Sigmoid colon (tissue), 7 donors: ENCODE results near the gene SLC5A4. TPM values are rescaled to one million over a fixed set of nuclear protein-coding genes. Genes with fewer than 3 reads are reported as not detected.
"Not testable (repeated sequence)": the region's sequence is repeated elsewhere in the genome, so short reads cannot be mapped to it uniquely, and the experiment has no call there.

Experiments
- DNase-seq: peaks from one replicate; pipeline ENCODE4 v3.0.0-alpha.2; 2019
- H3K27ac ChIP-seq, 4 donors: fragments of 200-600 bp; sonication (generic); one replicate each; pipeline ENCODE4 v1.5.1; 2016 to 2019; ENCODE audit warnings: mild to moderate bottlenecking in 1 of 4
- H3K27me3 ChIP-seq, 3 donors: fragments of 200-600 bp; sonication (generic); one replicate each; pipeline ENCODE4 v1.5.1; 2019; ENCODE audit warnings: mild to moderate bottlenecking in 1 of 3
- H3K36me3 ChIP-seq, 4 donors: fragments of 200-600 bp; sonication (generic); one replicate each; pipeline ENCODE4 v1.5.1; 2016 to 2019
- H3K4me1 ChIP-seq, 4 donors: fragments of 200-600 bp; sonication (generic); one replicate each; pipeline ENCODE4 v1.5.1; 2017 to 2019
- H3K4me3 ChIP-seq, 4 donors: fragments of 200-600 bp; sonication (generic); one replicate each; pipeline ENCODE4 v1.5.1; 2017 to 2019; ENCODE audit warnings: mild to moderate bottlenecking in 2 of 4, moderate library complexity in 1 of 4
- H3K9me3 ChIP-seq, 4 donors: fragments of 200-600 bp in 3 of 4; sonication (generic) in 3 of 4; one replicate each; pipeline versions ENCODE4 v1.5.1 to v1.6.1; 2013 to 2019
- EP300 ChIP-seq, 4 donors: sonication (generic); formaldehyde crosslinking; IDR thresholded peaks; one replicate each; pipeline ENCODE4 v1.6.1; 2017; ENCODE audit warnings: antibody characterized with exemption in 4 of 4
- POLR2A ChIP-seq, 2 donors: fragments of 450-650 bp; IDR thresholded peaks; one replicate each; pipeline ENCODE4 v1.6.1; 2016; ENCODE audit warnings: antibody characterized with exemption in 2 of 2, mild to moderate bottlenecking in 2 of 2, moderate library complexity in 2 of 2
- POLR2AphosphoS5 ChIP-seq, 4 donors: sonication (generic); formaldehyde crosslinking; IDR thresholded peaks; one replicate each; pipeline ENCODE4 v1.6.1; 2017; ENCODE audit warnings: antibody characterized with exemption in 4 of 4
- WGBS, 2 donors: extraction: QIAGEN DNeasy Blood & Tissue Kit; methylation state at CpG; one replicate each; pipeline ENCODE4 v1.1.7; 2013; 5-methylcytosine and 5-hydroxymethylcytosine counted together
- intact Hi-C: fragments of 100-400 bp; cut with DNase I; formaldehyde crosslinking; loops from one replicate; pipeline ENCODE4 v1.15.1; 2023
- polyA plus RNA-seq, 3 donors: library from polyadenylated mRNA; stranded (reverse); fragments of 200-250 nt; gene quantifications; one replicate each; pipeline ENCODE4 v1.2.3, GENCODE V29; 2013
- total RNA-seq, 4 donors: library from RNA; depleted of rRNA; stranded (reverse); fragments of >200 nt; gene quantifications; one replicate each; pipeline ENCODE4 v1.1.0, GENCODE V29; 2016
- TF ChIP-seq, protein P1 (sequence below), 4 experiments: fragments of 450-650 bp in 3 of 4; fragments of 200-600 bp in 1 of 4; IDR thresholded peaks; one replicate each; pipeline ENCODE4 v1.5.1; 2016 to 2019; ENCODE audit warnings: antibody characterized with exemption in 4 of 4, mild to moderate bottlenecking in 3 of 4, moderate library complexity in 2 of 4
- donor health status: healthy with polysubstance abuse.
- donor health status: Bipolar disorder and iron deficiency.
- donor health status: healthy.

Gene SLC5A4
- total and polyA plus RNA-seq, 7 donors = 0.16 to 1.1 (median 0.36) TPM; not detected in 4

DNA sequence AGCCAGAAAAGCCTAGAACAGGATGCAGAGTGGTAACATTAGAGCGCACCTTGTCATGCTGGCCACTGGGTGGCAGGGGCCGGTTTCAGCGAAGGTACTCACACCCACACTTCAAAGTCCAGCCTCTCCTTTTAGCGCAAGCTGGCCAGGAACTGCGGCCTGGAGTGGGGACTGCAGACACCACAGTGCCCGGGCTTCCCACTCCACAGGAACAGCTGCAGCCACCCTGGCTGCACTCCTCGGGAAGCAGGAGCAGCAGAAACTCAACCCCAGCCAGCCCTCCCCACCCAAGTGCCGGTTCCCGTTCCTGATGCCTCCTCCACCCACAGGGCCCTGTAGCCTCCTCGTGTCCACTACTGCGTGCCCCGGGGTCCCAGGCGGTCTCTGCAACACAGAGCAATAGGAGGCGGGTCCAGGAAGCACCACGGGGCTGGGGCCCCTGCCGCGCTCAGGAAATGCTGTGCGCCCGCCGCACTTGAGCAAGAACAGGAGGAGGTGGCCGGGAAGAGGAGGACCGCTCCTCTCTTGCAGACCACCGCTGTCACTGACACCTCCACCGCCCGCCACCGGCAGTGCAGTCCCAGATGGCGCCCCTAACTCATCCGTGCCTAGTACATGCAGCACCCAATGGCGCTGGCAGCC, 52.5 kb downstream of the SLC5A4 start:
- H3K4me3 ChIP-seq = peak overlapping the region in 1 of 4 donors; percentile 7
- H3K9me3 ChIP-seq = no peaks in the 10 kb centered on the region
- TF ChIP-seq POLR2A (IDR thresholded peaks at IDR 0.05) (no peak), POLR2AphosphoS5 (IDR thresholded peaks at IDR 0.05) (no peak)
- TF ChIP-seq, protein P1, sequence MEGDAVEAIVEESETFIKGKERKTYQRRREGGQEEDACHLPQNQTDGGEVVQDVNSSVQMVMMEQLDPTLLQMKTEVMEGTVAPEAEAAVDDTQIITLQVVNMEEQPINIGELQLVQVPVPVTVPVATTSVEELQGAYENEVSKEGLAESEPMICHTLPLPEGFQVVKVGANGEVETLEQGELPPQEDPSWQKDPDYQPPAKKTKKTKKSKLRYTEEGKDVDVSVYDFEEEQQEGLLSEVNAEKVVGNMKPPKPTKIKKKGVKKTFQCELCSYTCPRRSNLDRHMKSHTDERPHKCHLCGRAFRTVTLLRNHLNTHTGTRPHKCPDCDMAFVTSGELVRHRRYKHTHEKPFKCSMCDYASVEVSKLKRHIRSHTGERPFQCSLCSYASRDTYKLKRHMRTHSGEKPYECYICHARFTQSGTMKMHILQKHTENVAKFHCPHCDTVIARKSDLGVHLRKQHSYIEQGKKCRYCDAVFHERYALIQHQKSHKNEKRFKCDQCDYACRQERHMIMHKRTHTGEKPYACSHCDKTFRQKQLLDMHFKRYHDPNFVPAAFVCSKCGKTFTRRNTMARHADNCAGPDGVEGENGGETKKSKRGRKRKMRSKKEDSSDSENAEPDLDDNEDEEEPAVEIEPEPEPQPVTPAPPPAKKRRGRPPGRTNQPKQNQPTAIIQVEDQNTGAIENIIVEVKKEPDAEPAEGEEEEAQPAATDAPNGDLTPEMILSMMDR (IDR thresholded peaks at IDR 0.05) = peak in 2 of 4 experiments; percentile 9 to 35
- no peak overlapping the region for H3K27ac ChIP-seq
- 12 to 18% methylated on average over 29 of the region's 29 CpGs for WGBS, 2 donors
- H3K27me3 ChIP-seq = peaks cover 12 to 50% (median 20%) of the 10 kb centered on the region in 3 donors
- intact Hi-C loops = no loop called here
- no peak for DNase-seq
- peaks cover 0 to 16% (median 7%) of the 10 kb centered on the region in 4 donors for H3K4me1 ChIP-seq
- no peaks in the 10 kb centered on the region for H3K36me3 ChIP-seq

DNA sequence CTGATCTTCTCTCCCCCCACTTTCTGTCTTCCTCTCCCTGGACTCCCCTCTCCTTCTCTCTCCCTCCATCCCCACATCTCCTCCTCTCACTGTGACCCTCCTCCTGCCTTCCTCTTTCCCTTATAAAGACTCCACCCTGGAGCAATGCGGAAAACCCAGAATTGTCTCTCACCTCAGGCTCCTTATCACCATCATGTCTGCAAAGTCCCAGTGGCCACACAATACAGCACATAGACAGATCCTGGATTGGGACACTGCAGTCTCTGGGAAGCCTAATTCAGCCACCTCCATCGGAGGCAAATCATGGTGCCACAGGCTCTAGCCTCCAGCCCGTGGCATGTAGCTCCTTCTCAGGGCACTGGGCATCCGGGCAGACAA, 53.0 kb downstream of the SLC5A4 start:
- no peaks in the 10 kb centered on the region for H3K36me3 ChIP-seq
- peaks cover 0 to 16% (median 7%) of the 10 kb centered on the region in 4 donors for H3K4me1 ChIP-seq
- DNase-seq = no peak
- H3K27me3 ChIP-seq = peaks cover 12 to 52% (median 22%) of the 10 kb centered on the region in 3 donors
- TF ChIP-seq, protein P1 (IDR thresholded peaks at IDR 0.05) = no peak
- TF ChIP-seq POLR2A (IDR thresholded peaks at IDR 0.05) = no peak
- no peak for TF ChIP-seq EP300 (IDR thresholded peaks at IDR 0.05)
- TF ChIP-seq POLR2AphosphoS5 (IDR thresholded peaks at IDR 0.05) = no peak
- 18 to 27% methylated on average over 4 of the region's 4 CpGs for WGBS, 2 donors
- intact Hi-C loops = no loop called here
- H3K9me3 ChIP-seq = no peaks in the 10 kb centered on the region
- no peak overlapping the region for H3K27ac ChIP-seq
- H3K4me3 ChIP-seq = no peak overlapping the region

DNA sequence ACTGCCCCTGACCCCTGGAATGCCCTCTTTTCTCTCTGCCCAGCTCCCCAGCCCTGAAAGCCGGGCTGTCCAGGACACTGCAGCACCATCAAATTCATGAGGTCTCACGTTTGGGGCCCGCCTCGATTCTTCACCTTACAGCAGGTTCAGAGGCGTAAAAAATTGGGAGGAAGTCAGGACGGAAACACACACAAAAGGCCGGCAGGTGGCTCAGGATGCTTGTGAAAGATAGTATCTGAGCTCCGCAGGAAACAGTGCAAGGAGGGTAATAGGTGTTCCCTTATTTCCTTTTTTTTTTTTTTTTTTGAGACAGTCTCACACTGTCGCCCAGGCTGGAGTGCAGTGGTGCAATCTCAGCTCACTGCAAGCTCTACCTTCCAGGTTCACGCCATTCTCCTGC, 54.4 kb downstream of the SLC5A4 start:
- Histone ChIP-seq H3K4me3 (no peak overlapping the region), H3K27me3 (peaks cover 12 to 48% (median 22%) of the 10 kb centered on the region in 3 donors), H3K9me3 (no peaks in the 10 kb centered on the region), H3K4me1 (peaks cover 0 to 16% (median 7%) of the 10 kb centered on the region in 4 donors), H3K27ac (no peak overlapping the region), H3K36me3 (no peaks in the 10 kb centered on the region)
- TF ChIP-seq EP300 (IDR thresholded peaks at IDR 0.05) = no peak
- TF ChIP-seq POLR2AphosphoS5 (IDR thresholded peaks at IDR 0.05) = no peak
- TF ChIP-seq, protein P1 (IDR thresholded peaks at IDR 0.05) = no peak
- DNase-seq = no peak
- intact Hi-C loops = no loop called here
- 51 to 81% methylated on average over 10 of the region's 10 CpGs for WGBS, 2 donors

DNA sequence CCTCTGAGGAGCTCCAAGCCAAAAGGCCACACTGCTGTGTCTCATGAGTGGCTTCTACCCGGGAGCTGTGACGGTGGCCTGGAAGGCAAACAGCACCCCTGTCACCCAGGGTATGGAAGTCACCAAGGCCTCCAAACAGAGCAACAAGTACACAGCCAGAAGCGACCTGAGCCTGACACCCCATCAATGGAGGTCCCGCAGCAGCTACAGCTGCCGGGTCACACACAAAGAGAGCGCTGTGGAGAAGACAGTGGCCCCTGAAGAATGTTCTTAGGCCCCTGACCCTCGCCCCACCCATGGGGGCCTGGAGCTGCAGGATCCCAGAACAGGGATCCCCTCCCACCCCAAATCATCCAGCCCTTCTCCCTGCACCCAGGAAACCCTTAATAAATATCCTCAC, 55.2 kb downstream of the SLC5A4 start:
- H3K4me1 ChIP-seq = peaks cover 0 to 16% (median 7%) of the 10 kb centered on the region in 4 donors
- no peak for DNase-seq
- no peaks in the 10 kb centered on the region for H3K9me3 ChIP-seq
- H3K4me3 ChIP-seq = no peak overlapping the region
- TF ChIP-seq EP300 (IDR thresholded peaks at IDR 0.05) (no peak), POLR2AphosphoS5 (IDR thresholded peaks at IDR 0.05) (no peak), POLR2A (IDR thresholded peaks at IDR 0.05) (no peak)
- TF ChIP-seq, protein P1 (IDR thresholded peaks at IDR 0.05) = no peak
- no peaks in the 10 kb centered on the region for H3K36me3 ChIP-seq
- H3K27ac ChIP-seq = no peak overlapping the region
- whole genome bisulfite sequencing, 2 donors = 87 to 89% methylated on average over 7 of the region's 7 CpGs
- intact Hi-C loops = no loop called here
- H3K27me3 ChIP-seq = peaks cover 12 to 41% (median 22%) of the 10 kb centered on the region in 3 donors

DNA sequence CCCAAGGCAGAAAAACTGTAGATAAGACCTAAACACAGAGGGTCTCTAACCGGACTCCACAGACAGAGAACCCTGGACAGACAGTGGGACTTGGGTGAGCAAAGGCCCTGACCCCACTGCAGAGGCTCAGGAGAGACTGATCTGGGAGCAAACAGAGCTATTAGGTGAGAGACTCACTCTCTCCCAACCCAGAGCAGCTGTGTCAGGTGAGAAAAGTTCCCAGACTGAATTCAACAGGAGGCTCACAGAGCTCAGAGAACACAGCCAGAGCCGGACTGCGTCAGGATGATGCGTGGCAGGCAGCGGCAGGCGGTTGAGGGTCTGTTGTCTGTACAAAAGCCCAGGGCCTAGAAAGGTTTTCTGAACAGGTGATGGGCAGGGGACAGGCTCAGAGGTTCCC, 55.8 kb downstream of the SLC5A4 start:
- Histone ChIP-seq H3K27me3 (peaks cover 12 to 35% (median 22%) of the 10 kb centered on the region in 3 donors), H3K4me1 (peaks cover 0 to 16% (median 7%) of the 10 kb centered on the region in 4 donors), H3K36me3 (no peaks in the 10 kb centered on the region), H3K4me3 (no peak overlapping the region), H3K27ac (no peak overlapping the region), H3K9me3 (no peaks in the 10 kb centered on the region)
- TF ChIP-seq POLR2A (IDR thresholded peaks at IDR 0.05) = no peak
- TF ChIP-seq EP300 (IDR thresholded peaks at IDR 0.05) = no peak
- no peak for TF ChIP-seq POLR2AphosphoS5 (IDR thresholded peaks at IDR 0.05)
- TF ChIP-seq, protein P1 (IDR thresholded peaks at IDR 0.05) = no peak
- 95% methylated on average over 6 of the region's 6 CpGs for WGBS, 2 donors
- DNase-seq = no peak
- intact Hi-C loops = no loop called here

DNA sequence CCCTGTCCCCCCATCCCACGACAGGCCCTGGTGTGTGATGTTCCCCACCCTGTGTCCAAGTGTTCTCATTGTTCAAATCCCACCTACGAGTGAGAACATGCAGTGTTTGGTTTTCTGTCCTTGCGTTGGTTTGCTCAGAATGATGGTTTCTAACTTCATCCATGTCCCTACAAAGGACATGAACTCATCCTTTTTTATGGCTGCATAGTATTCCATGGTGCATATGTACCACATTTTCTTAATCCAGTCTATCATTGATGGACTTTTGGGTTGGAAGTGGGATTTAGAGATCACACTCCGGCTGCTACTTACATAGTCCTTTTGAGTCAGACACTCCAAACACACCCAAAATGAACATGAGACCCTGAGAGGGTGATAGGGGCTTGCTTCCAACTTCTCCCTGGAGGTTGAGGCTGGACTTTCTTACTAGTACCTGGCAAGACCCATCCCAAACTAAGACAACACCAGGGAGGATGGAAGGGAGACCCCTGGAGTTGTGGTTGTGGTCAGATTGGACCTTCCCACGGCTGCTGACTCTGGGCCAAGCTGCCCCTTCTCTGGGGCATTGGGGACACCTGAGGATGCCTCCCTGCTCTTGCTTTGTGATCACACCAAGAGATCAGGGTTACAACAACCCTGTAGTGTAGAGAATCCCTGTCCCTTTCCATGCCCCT, 57.5 kb downstream of the SLC5A4 start:
- peaks cover 0 to 18% (median 9%) of the 10 kb centered on the region in 3 donors for H3K27me3 ChIP-seq
- H3K4me1 ChIP-seq, H3K27ac ChIP-seq, H3K36me3 ChIP-seq, H3K4me3 ChIP-seq, intact Hi-C loops, DNase-seq, H3K9me3 ChIP-seq: not testable (repeated sequence)
- 80 to 87% methylated on average over 5 of the region's 5 CpGs for WGBS, 2 donors

DNA sequence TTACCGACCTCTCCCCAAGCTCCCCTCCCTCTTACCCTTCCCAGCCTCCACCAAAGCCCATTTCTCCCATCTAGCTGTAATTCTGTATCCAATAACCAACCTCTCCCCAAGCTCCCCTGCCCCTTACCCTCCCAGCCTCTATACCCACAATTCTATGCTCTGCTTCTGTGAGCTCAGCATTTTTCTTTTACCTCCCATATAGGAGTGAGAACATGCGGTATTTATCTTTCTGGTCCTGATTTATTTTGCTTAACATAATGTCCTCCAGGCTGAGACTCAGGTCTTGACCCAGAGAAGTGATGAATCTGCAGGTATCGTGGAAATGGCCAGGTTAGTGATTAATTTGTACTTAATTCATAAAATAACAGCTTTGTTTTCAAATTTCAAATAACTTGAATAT, 59.2 kb downstream of the SLC5A4 start:
- H3K27me3 ChIP-seq, DNase-seq, H3K9me3 ChIP-seq, H3K27ac ChIP-seq, H3K4me1 ChIP-seq, H3K4me3 ChIP-seq, H3K36me3 ChIP-seq, intact Hi-C loops: not testable (repeated sequence)
- WGBS, 2 donors = 70 to 82% methylated on average over 3 of the region's 3 CpGs
